ENCODE results near the gene TMEM63A. TPM values are rescaled to one million over a fixed set of nuclear protein-coding genes. Genes with fewer than 3 reads are reported as not detected.
A peak's percentile ranks its signal among the peaks of the same experiment; 100 is the strongest.

TMEM63A gene
- total RNA-seq, 4 donors from 2014 or later = 11.2 to 125 (median 63.8) TPM

GRCh38 chr1:225866061-225866837 is 15.9 kb downstream of the TMEM63A start:
- no peaks in the 10 kb centered on the region for H3K4me1 ChIP-seq
- DNase-seq = no peak
- H3K4me3 ChIP-seq = no peak overlapping the region
- no peaks in the 10 kb centered on the region for H3K36me3 ChIP-seq
- intact Hi-C loops (cut with DNase I; ENCODE audit: low total_unique reads) = no loop called here
- TF ChIP-seq POLR2A (IDR thresholded peaks at IDR 0.05) (no peak), CTCF (IDR thresholded peaks at IDR 0.05) (no peak)
- H3K9me3 ChIP-seq = no peaks in the 10 kb centered on the region
- no peaks in the 10 kb centered on the region for H3K27me3 ChIP-seq
- H3K27ac ChIP-seq = peak overlapping the region; percentile 79 to 87

- DNase-seq = no peak
- no peaks in the 10 kb centered on the region for H3K9me3 ChIP-seq
- no peaks in the 10 kb centered on the region for H3K27me3 ChIP-seq
- intact Hi-C loops (cut with DNase I; ENCODE audit: low total_unique reads) = no loop called here
- no peak overlapping the region for H3K4me3 ChIP-seq
- H3K27ac ChIP-seq = peak overlapping the region; percentile 79 to 87
- TF ChIP-seq POLR2A (IDR thresholded peaks at IDR 0.05) (no peak), CTCF (IDR thresholded peaks at IDR 0.05) (no peak)
- no peaks in the 10 kb centered on the region for H3K4me1 ChIP-seq
- no peaks in the 10 kb centered on the region for H3K36me3 ChIP-seq
Measured at GRCh38 chr1:225865514-225865913, 16.7 kb downstream of the TMEM63A start.

GRCh38 chr1:225863167-225863566 is 19.0 kb downstream of the TMEM63A start:
- TF ChIP-seq POLR2A (IDR thresholded peaks at IDR 0.05) (no peak), CTCF (IDR thresholded peaks at IDR 0.05) (no peak)
- no peaks in the 10 kb centered on the region for H3K36me3 ChIP-seq
- intact Hi-C loops (cut with DNase I; ENCODE audit: low total_unique reads) = no loop called here
- peak overlapping the region; percentile 79 to 87 for H3K27ac ChIP-seq
- H3K4me1 ChIP-seq = no peaks in the 10 kb centered on the region
- no peak overlapping the region for H3K4me3 ChIP-seq
- H3K27me3 ChIP-seq = no peaks in the 10 kb centered on the region
- no peaks in the 10 kb centered on the region for H3K9me3 ChIP-seq
- peak; percentile 73 to 92 for DNase-seq

- no peak overlapping the region for H3K4me3 ChIP-seq
- no peak for DNase-seq
- no peaks in the 10 kb centered on the region for H3K4me1 ChIP-seq
- H3K27me3 ChIP-seq = no peaks in the 10 kb centered on the region
- no peaks in the 10 kb centered on the region for H3K9me3 ChIP-seq
- H3K27ac ChIP-seq = peak overlapping the region; percentile 79 to 87
- intact Hi-C loops (cut with DNase I; ENCODE audit: low total_unique reads) = no loop called here
- H3K36me3 ChIP-seq = no peaks in the 10 kb centered on the region
- no peak for TF ChIP-seq POLR2A (IDR thresholded peaks at IDR 0.05)
- no peak for TF ChIP-seq CTCF (IDR thresholded peaks at IDR 0.05)
Measured at GRCh38 chr1:225862581-225862950, 19.6 kb downstream of the TMEM63A start.

- Histone ChIP-seq H3K36me3 (no peaks in the 10 kb centered on the region), H3K27ac (peak overlapping the region; percentile 79 to 87), H3K4me3 (no peak overlapping the region), H3K4me1 (no peaks in the 10 kb centered on the region), H3K27me3 (no peaks in the 10 kb centered on the region), H3K9me3 (no peaks in the 10 kb centered on the region)
- intact Hi-C loops (cut with DNase I; ENCODE audit: low total_unique reads) = no loop called here
- TF ChIP-seq CTCF (IDR thresholded peaks at IDR 0.05) (no peak), POLR2A (IDR thresholded peaks at IDR 0.05) (no peak)
- DNase-seq = no peak
Measured at GRCh38 chr1:225861834-225862580, 20.2 kb downstream of the TMEM63A start.

Data from uterus (tissue), 4 donors.